GM19193 (cell line): ENCODE measurements around the gene MCM3AP.

Experiments
- POLR2A ChIP-seq: IDR thresholded peaks from 4 replicates; pipeline ENCODE4 v1.6.1; 2011; ENCODE audit not compliant: insufficient read depth, insufficient read length; ENCODE audit errors: extremely low read depth

MCM3AP gene

GRCh38 chr21:46210378-46211136 is 74.9 kb downstream of the MCM3AP start:
- no peak for TF ChIP-seq POLR2A

- TF ChIP-seq POLR2A = no peak
These were observed 76.4 kb downstream of the MCM3AP start for GRCh38 chr21:46208761-46209721.

- no peak for TF ChIP-seq POLR2A
These were observed 77.4 kb downstream of the MCM3AP start for GRCh38 chr21:46207920-46208591.

- TF ChIP-seq POLR2A = no peak
These were observed 78.1 kb downstream of the MCM3AP start for GRCh38 chr21:46207006-46207919.

- no peak for TF ChIP-seq POLR2A
These were observed 79.0 kb downstream of the MCM3AP start for GRCh38 chr21:46206163-46207005.

- no peak for TF ChIP-seq POLR2A
These were observed 79.6 kb downstream of the MCM3AP start for GRCh38 chr21:46205766-46206162.

- TF ChIP-seq POLR2A = no peak
These were observed 80.2 kb downstream of the MCM3AP start for GRCh38 chr21:46205166-46205565.

- no peak for TF ChIP-seq POLR2A
These were observed 82.2 kb downstream of the MCM3AP start for GRCh38 chr21:46203203-46203600.

- TF ChIP-seq POLR2A = no peak
These were observed 82.7 kb downstream of the MCM3AP start for GRCh38 chr21:46202592-46203202.

- TF ChIP-seq POLR2A = no peak
These were observed 85.7 kb downstream of the MCM3AP start for GRCh38 chr21:46199436-46200373.

- TF ChIP-seq POLR2A = no peak
These were observed 88.7 kb downstream of the MCM3AP start for GRCh38 chr21:46196733-46197132.
